K562 (cell line): ENCODE results near the gene AGAP1. TPM values are rescaled to one million over a fixed set of nuclear protein-coding genes. Genes with fewer than 3 reads are reported as not detected.

Experiments used
- ATAC-seq: fragments of 200-7000 bp; cut with Tn5 transposase; 3 replicates; pipeline ENCODE4 v1.9.1; 2020; ENCODE audit warnings: moderate library complexity
- BruUV-seq: library from RNA; stranded (reverse); fragments of 400-500 nt; replicated peaks from 2 replicates; lab custom pipeline; 2021; lab: Mats Ljungman, UMichigan
- CTCF ChIA-PET: fragments of 300-600 bp; formaldehyde crosslinking; extraction: SDS; loops from one replicate; lab custom pipeline; 2021; ENCODE audit warnings: low intra/inter-chr PET ratio; lab: Yijun Ruan, JAX
- POLR2A ChIA-PET: fragments of 300-600, 350-650 bp; sonication (Branson Sonifier 250); formaldehyde crosslinking; extraction: SDS; loops from one replicate; lab custom pipeline; 2021; ENCODE audit warnings: antibody characterized with exemption, inconsistent platforms; lab: Yijun Ruan, JAX
- DNase-seq, 4 experiments: peaks; one replicate each; pipeline versions ENCODE4 v3.0.0 to v3.0.0-alpha.2; 2011 to 2018; ENCODE audit warnings: low spot score in 3 of 4, mixed read lengths in 3 of 4; ENCODE audit errors: extremely low read depth in 1 of 4
- FAIRE-seq: peaks from 2 replicates; lab custom pipeline; 2011; peaks lifted over from hg19 to GRCh38; lab: Jason Lieb, UNC
- H2AFZ ChIP-seq: 2 replicates; pipeline ENCODE4 v1.6.0; 2011; ENCODE audit warnings: low read depth, low read length, control low read depth, inconsistent platforms
- H3K27ac ChIP-seq: fragments of 200-600 bp; 3 replicates; pipeline ENCODE4 v1.8.0; 2011; ENCODE audit warnings: low read depth, mild to moderate bottlenecking, control low read depth, inconsistent platforms, low read length, moderate library complexity, mixed read lengths; ENCODE audit errors: extremely low read depth
- H3K27me3 ChIP-seq, 2 experiments: fragments of 300-600 bp in 1 of 2; 2 replicates in 1 of 2; 3 replicates in 1 of 2; pipeline versions ENCODE4 v1.6.0 to v1.8.0; 2011; ENCODE audit warnings: inconsistent platforms in 2 of 2, low read length in 2 of 2, mild to moderate bottlenecking in 1 of 2, mixed read lengths in 1 of 2, moderate library complexity in 1 of 2; ENCODE audit not compliant: control insufficient read depth in 2 of 2, insufficient read depth in 2 of 2
- H3K36me3 ChIP-seq: fragments of 300-600 bp; 3 replicates; pipeline ENCODE4 v1.8.0; 2011; ENCODE audit warnings: mild to moderate bottlenecking, low read length, inconsistent platforms; ENCODE audit not compliant: control insufficient read depth, insufficient read depth
- H3K4me1 ChIP-seq, 2 experiments: fragments of 200-600 bp in 1 of 2; replicated peaks in 1 of 2; 2 replicates in 1 of 2; 3 replicates in 1 of 2; pipeline versions ENCODE4 v1.5.1 to v1.8.0; 2011; ENCODE audit warnings: inconsistent platforms in 2 of 2, low read length in 2 of 2, mild to moderate bottlenecking in 1 of 2, mixed read lengths in 1 of 2, moderate library complexity in 1 of 2; ENCODE audit not compliant: control insufficient read depth in 2 of 2, insufficient read depth in 2 of 2
- H3K4me2 ChIP-seq: 2 replicates; pipeline ENCODE4 v1.6.1; 2011; ENCODE audit warnings: low read length, control low read depth, inconsistent platforms, mixed read lengths; ENCODE audit not compliant: insufficient read depth
- H3K4me3 ChIP-seq: fragments of 200-600 bp; sonication (generic), shearing (Covaris generic); 2 replicates; pipeline ENCODE4 v1.5.1; 2016; ENCODE audit warnings: control low read depth, inconsistent platforms
- H3K79me2 ChIP-seq: fragments of 200-600 bp; 3 replicates; pipeline ENCODE4 v1.8.0; 2011; ENCODE audit warnings: low read length, inconsistent platforms; ENCODE audit not compliant: control insufficient read depth, insufficient read depth
- H3K9ac ChIP-seq, 2 experiments: 2 replicates each; pipeline versions ENCODE4 v1.6.0 to v1.6.1; 2011; ENCODE audit warnings: low read depth in 2 of 2, low read length in 2 of 2, control low read depth in 1 of 2, inconsistent platforms in 1 of 2, mild to moderate bottlenecking in 1 of 2, mixed read lengths in 1 of 2; ENCODE audit not compliant: insufficient read depth in 1 of 2
- H3K9me1 ChIP-seq: one replicate; pipeline ENCODE4 v1.6.0; 2011; ENCODE audit warnings: inconsistent platforms, mild to moderate bottlenecking, low read length, moderate library complexity; ENCODE audit not compliant: control insufficient read depth, insufficient read depth
- H3K9me3 ChIP-seq: replicated peaks from 2 replicates; pipeline ENCODE4 v1.5.1; 2011; ENCODE audit warnings: low read depth, low read length, inconsistent platforms; ENCODE audit not compliant: control insufficient read depth, insufficient read depth
- H4K20me1 ChIP-seq: replicated peaks from 2 replicates; pipeline ENCODE4 v1.6.1; 2011; ENCODE audit warnings: low read length, inconsistent platforms, mixed read lengths; ENCODE audit not compliant: control insufficient read depth, insufficient read depth
- SMC3 ChIP-seq: conservative IDR thresholded peaks from 2 replicates; pipeline ENCODE4 v1.6.1; 2011; ENCODE audit warnings: low read depth, low read length, improper control_type of control experiment; ENCODE audit not compliant: insufficient read depth
- WHSC1 ChIP-seq: IDR thresholded peaks from one replicate; pipeline ENCODE4 v1.6.1; 2012; ENCODE audit warnings: low read length, control low read depth, inconsistent platforms
- ZNF444 ChIP-seq: fragments of 250-450 bp; sonication (Bioruptor Pico); IDR thresholded peaks from 2 replicates; pipeline ENCODE4 v1.4.0; 2020; ENCODE audit warnings: mild to moderate bottlenecking, moderate library complexity
- ZNF785 ChIP-seq: fragments of 250-450 bp; sonication (Bioruptor Pico); IDR thresholded peaks from 2 replicates; pipeline ENCODE4 v1.4.0; 2020; ENCODE audit warnings: mild to moderate bottlenecking
- WGBS: fragments of 100-300 bp; shearing (Covaris generic); methylation state at CpG from one replicate; pipeline ENCODE4 v1.1.6; 2016; ENCODE audit warnings: low coverage, mixed read lengths; ENCODE audit not compliant: insufficient coverage; ENCODE audit errors: missing lambda C conversion rate; 5-methylcytosine and 5-hydroxymethylcytosine counted together
- in situ Hi-C: fragments of 300-500 bp; cut with MboI; formaldehyde crosslinking; loops from 4 replicates; pipeline ENCODE4 v1.15.0; 2018; ENCODE audit warnings: inconsistent platforms, mixed read lengths
- intact Hi-C: fragments of 100-400 bp; cut with micrococcal nuclease; formaldehyde crosslinking; loops from 2 replicates; pipeline ENCODE4 v1.14.2; 2022
- polyA plus RNA-seq, 8 experiments: library from polyadenylated mRNA; depleted of rRNA in 4 of 8; stranded (reverse) in 5 of 8; unstranded in 3 of 8; fragments of >200 nt; fragmentation: Nextera tagmentation in 2 of 8; fragmentation: Illumina TruSeq in 1 of 8; extraction: Ambion mirVana in 2 of 8; extraction: Trizol in 1 of 8; gene quantifications; 2 replicates each; pipeline versions ENCODE4 v1.2.1 to v1.2.3, GENCODE V29; 2011 to 2014; ENCODE audit warnings: inconsistent platforms in 1 of 8, missing spikeins in 1 of 8
- total RNA-seq, 7 experiments: library from RNA; depleted of rRNA in 6 of 7; stranded (reverse); fragments of >200 nt in 6 of 7; fragmentation: Illumina TruSeq in 2 of 7; extraction: Trizol in 2 of 7; gene quantifications; 2 replicates each; pipeline versions ENCODE4 v1.2.1 to v1.2.3, GENCODE V29; 2011 to 2021; ENCODE audit warnings: low replicate concordance in 1 of 7
- TF ChIP-seq, protein P1 (sequence below), 2 experiments: fragments of 450-650 bp; IDR thresholded peaks; 2 replicates each; pipeline ENCODE4 v1.6.1; 2018; ENCODE audit warnings: mild to moderate bottlenecking in 2 of 2, low read depth in 1 of 2; ENCODE audit not compliant: partially characterized antibody in 2 of 2

Gene AGAP1
- total and polyA plus RNA-seq, 9 of the 15 experiments (the other 6 are each of a cell fraction or from before 2014, with no cell fraction given), result 1.3 to 24.0 (median 10.6) TPM

DNA sequence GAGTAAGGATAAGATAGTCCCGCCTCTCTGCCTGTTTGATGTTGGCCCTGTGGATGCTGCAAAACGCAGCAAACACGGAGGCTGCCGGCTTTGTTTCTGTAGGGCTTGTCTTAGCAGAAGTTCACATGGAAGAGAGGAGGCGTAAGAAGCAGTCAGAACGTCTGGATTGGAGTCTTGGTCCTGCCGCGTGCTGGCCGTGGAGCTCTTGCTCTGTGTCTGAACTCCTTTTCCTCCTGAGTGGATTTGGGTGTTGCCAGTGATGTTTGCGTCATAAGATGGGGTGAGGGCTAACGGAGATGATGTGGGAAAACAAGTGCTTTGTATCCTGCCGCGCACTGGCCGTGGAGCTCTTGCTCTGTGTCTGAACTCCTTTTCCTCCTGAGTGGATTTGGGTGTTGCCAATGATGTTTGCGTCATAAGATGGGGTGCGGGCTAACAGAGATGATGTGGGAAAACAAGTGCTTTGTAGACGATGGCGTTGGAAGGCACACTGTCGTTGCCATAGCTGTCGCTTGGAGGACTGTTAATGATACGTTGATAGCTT lies 240.9 kb downstream of the AGAP1 start:
- FAIRE-seq (no peak), DNase-seq (no peak), ATAC-seq (no peak)
- intact Hi-C loops (no loop called here), in situ Hi-C loops (no loop called here)
- Histone ChIP-seq H3K27me3 (no peaks in the 10 kb centered on the region), H2AFZ (no peak overlapping the region), H4K20me1 (peaks cover 6% of the 10 kb centered on the region), H3K27ac (no peak overlapping the region), H3K4me3 (no peak overlapping the region), H3K9me3 (no peaks in the 10 kb centered on the region), H3K79me2 (no peaks in the 10 kb centered on the region), H3K9ac (no peak overlapping the region), H3K36me3 (no peaks in the 10 kb centered on the region), H3K4me2 (no peak overlapping the region), H3K9me1 (no peaks in the 10 kb centered on the region), H3K4me1 (no peaks in the 10 kb centered on the region)
- no peak for TF ChIP-seq SMC3
- TF ChIP-seq WHSC1, result no peak
- no peak for TF ChIP-seq ZNF785 (CRISPR knock-in tag)
- no peak for TF ChIP-seq ZNF444 (CRISPR knock-in tag)
- TF ChIP-seq, protein P1, sequence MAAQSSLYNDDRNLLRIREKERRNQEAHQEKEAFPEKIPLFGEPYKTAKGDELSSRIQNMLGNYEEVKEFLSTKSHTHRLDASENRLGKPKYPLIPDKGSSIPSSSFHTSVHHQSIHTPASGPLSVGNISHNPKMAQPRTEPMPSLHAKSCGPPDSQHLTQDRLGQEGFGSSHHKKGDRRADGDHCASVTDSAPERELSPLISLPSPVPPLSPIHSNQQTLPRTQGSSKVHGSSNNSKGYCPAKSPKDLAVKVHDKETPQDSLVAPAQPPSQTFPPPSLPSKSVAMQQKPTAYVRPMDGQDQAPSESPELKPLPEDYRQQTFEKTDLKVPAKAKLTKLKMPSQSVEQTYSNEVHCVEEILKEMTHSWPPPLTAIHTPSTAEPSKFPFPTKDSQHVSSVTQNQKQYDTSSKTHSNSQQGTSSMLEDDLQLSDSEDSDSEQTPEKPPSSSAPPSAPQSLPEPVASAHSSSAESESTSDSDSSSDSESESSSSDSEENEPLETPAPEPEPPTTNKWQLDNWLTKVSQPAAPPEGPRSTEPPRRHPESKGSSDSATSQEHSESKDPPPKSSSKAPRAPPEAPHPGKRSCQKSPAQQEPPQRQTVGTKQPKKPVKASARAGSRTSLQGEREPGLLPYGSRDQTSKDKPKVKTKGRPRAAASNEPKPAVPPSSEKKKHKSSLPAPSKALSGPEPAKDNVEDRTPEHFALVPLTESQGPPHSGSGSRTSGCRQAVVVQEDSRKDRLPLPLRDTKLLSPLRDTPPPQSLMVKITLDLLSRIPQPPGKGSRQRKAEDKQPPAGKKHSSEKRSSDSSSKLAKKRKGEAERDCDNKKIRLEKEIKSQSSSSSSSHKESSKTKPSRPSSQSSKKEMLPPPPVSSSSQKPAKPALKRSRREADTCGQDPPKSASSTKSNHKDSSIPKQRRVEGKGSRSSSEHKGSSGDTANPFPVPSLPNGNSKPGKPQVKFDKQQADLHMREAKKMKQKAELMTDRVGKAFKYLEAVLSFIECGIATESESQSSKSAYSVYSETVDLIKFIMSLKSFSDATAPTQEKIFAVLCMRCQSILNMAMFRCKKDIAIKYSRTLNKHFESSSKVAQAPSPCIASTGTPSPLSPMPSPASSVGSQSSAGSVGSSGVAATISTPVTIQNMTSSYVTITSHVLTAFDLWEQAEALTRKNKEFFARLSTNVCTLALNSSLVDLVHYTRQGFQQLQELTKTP (IDR thresholded peaks at IDR 0.05; ENCODE audit: low read depth in 1 of 2, partially characterized antibody in 2 of 2), result no peak
- CTCF ChIA-PET, result no interaction called here
- POLR2A ChIA-PET, result interaction anchor here (0.6 to 1.0 kb wide), 3 partner anchors 9 to 451 kb away, joined by 3 read pairs; no protein-coding TSS in a partner anchor
- WGBS, result 88% methylated on average over 12 of the region's 21 CpGs
- BruUV-seq, result no TSS peak
